Measurements from ENCODE around the gene PROS1. TPM values are rescaled to one million over a fixed set of nuclear protein-coding genes. Genes with fewer than 3 reads are reported as not detected.

Gene PROS1
- total RNA-seq, 1 experiment from 2014 or later = 23.4 TPM

DNA sequence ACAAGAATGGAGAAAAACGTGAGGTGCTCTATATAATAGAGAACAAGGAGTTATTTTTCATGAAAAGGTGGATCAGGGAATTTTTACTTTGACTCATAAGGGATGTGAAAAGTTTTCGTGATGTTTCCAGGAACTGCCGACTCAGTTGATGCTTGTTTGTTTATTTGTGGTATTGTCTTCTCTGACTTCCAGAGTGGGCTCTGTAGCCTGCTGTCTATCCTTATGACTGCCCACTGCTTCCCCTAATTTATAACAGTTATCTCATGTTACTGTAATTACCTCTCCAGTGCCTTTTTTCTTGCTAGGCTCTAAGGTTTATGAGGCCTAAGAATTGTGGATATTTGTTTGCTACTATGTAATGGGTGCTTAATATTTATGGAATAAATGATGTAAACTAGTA lies 18.5 kb upstream of the PROS1 start:
- no peaks in the 10 kb centered on the region for H3K9me3 ChIP-seq

GRCh38 chr3:93991631-93992030 lies 17.9 kb upstream of the PROS1 start:
- no TSS peak for BruUV-seq (replicated peaks)
- Mint-ChIP-seq H3K27ac (ENCODE audit: unreplicated experiment) (no peak overlapping the region), H3K9me3 (ENCODE audit: unreplicated experiment) (no peaks in the 10 kb centered on the region), H3K4me1 (ENCODE audit: low read depth, unreplicated experiment) (no peaks in the 10 kb centered on the region), H3K4me3 (ENCODE audit: unreplicated experiment) (no peak overlapping the region), H3K36me3 (ENCODE audit: insufficient read depth, unreplicated experiment) (no peaks in the 10 kb centered on the region), H3K27me3 (ENCODE audit: insufficient read depth, unreplicated experiment) (no peaks in the 10 kb centered on the region)
- H3K36me3 ChIP-seq (ENCODE audit: control insufficient read depth, insufficient read depth, low read length) = no peaks in the 10 kb centered on the region
- POLR2A ChIA-PET = no interaction called here
- no peak for DNase-seq
- no peak overlapping the region for H3K4me3 ChIP-seq (ENCODE audit: low read depth, low read length)
- CTCF ChIA-PET = no interaction called here
- no peak for TF ChIP-seq CTCF (IDR thresholded peaks at IDR 0.05; ENCODE audit: insufficient read depth in 1 of 2, low read depth in 1 of 2, low read length in 1 of 2, severe bottlenecking in 1 of 2, unreplicated experiment in 1 of 2)
- intact Hi-C loops (cut with micrococcal nuclease; ENCODE audit: unreplicated experiment) = no loop called here
- no peaks in the 10 kb centered on the region for H3K9me3 ChIP-seq
- no peaks in the 10 kb centered on the region for H3K4me1 ChIP-seq
- no peaks in the 10 kb centered on the region for H3K27me3 ChIP-seq (replicated peaks; ENCODE audit: control insufficient read depth, insufficient read depth, low read length)

More for the DNA sequence above, 18.5 kb upstream of the PROS1 start:
- H3K9me3 Mint-ChIP-seq (ENCODE audit: unreplicated experiment) = no peaks in the 10 kb centered on the region
- POLR2A ChIA-PET = no interaction called here
- no peaks in the 10 kb centered on the region for H3K27me3 Mint-ChIP-seq (ENCODE audit: insufficient read depth, unreplicated experiment)
- DNase-seq = no peak
- H3K36me3 ChIP-seq (ENCODE audit: control insufficient read depth, insufficient read depth, low read length) = no peaks in the 10 kb centered on the region
- no TSS peak for BruUV-seq (replicated peaks)
- no peak overlapping the region for H3K4me3 Mint-ChIP-seq (ENCODE audit: unreplicated experiment)
- CTCF ChIA-PET = no interaction called here
- no peak overlapping the region for H3K27ac Mint-ChIP-seq (ENCODE audit: unreplicated experiment)
- H3K4me1 Mint-ChIP-seq (ENCODE audit: low read depth, unreplicated experiment) = no peaks in the 10 kb centered on the region
- no peaks in the 10 kb centered on the region for H3K4me1 ChIP-seq
- H3K36me3 Mint-ChIP-seq (ENCODE audit: insufficient read depth, unreplicated experiment) = no peaks in the 10 kb centered on the region
- no peak for TF ChIP-seq CTCF (IDR thresholded peaks at IDR 0.05; ENCODE audit: insufficient read depth in 1 of 2, low read depth in 1 of 2, low read length in 1 of 2, severe bottlenecking in 1 of 2, unreplicated experiment in 1 of 2)
- intact Hi-C loops (cut with micrococcal nuclease; ENCODE audit: unreplicated experiment) = no loop called here
- no peak overlapping the region for H3K4me3 ChIP-seq (ENCODE audit: low read depth, low read length)
- H3K27me3 ChIP-seq (replicated peaks; ENCODE audit: control insufficient read depth, insufficient read depth, low read length) = no peaks in the 10 kb centered on the region

DNA sequence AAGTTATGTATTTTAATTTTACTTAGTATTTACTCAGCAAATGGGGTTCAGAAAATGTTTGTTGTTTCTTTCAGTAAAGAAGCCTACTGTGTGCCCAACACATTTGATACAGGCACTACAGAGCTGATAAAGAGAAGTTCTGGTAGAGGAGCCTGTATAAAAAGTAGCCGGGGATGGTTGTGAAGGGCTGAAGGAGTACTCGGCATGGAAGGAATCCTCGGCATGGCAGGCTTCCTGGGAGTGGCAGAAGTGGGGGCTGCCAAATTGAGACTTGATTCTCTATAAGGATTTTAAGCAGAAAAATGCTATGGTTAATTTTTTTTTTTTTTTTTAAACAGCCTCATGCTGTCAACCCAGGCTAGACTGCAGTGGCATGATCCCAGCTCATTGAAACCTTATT lies 15.5 kb upstream of the PROS1 start:
- no peak for TF ChIP-seq CTCF (IDR thresholded peaks at IDR 0.05; ENCODE audit: insufficient read depth in 1 of 2, low read depth in 1 of 2, low read length in 1 of 2, severe bottlenecking in 1 of 2, unreplicated experiment in 1 of 2)
- Histone ChIP-seq H3K36me3 (ENCODE audit: control insufficient read depth, insufficient read depth, low read length) (no peaks in the 10 kb centered on the region), H3K27me3 (replicated peaks; ENCODE audit: control insufficient read depth, insufficient read depth, low read length) (no peaks in the 10 kb centered on the region), H3K4me1 (no peaks in the 10 kb centered on the region), H3K9me3 (no peaks in the 10 kb centered on the region), H3K4me3 (ENCODE audit: low read depth, low read length) (no peak overlapping the region)
- H3K36me3 Mint-ChIP-seq (ENCODE audit: insufficient read depth, unreplicated experiment) = no peaks in the 10 kb centered on the region
- H3K4me3 Mint-ChIP-seq (ENCODE audit: unreplicated experiment) = no peak overlapping the region
- H3K27me3 Mint-ChIP-seq (ENCODE audit: insufficient read depth, unreplicated experiment) = no peaks in the 10 kb centered on the region
- no peaks in the 10 kb centered on the region for H3K4me1 Mint-ChIP-seq (ENCODE audit: low read depth, unreplicated experiment)
- DNase-seq = no peak
- intact Hi-C loops (cut with micrococcal nuclease; ENCODE audit: unreplicated experiment) = no loop called here
- BruUV-seq (replicated peaks) = no TSS peak
- CTCF ChIA-PET = no interaction called here
- POLR2A ChIA-PET = no interaction called here
- no peaks in the 10 kb centered on the region for H3K9me3 Mint-ChIP-seq (ENCODE audit: unreplicated experiment)
- H3K27ac Mint-ChIP-seq (ENCODE audit: unreplicated experiment) = no peak overlapping the region
